D341Med (cell line): ENCODE data around the gene APPBP2.

Experiments
- DNase-seq: peaks from one replicate; pipeline ENCODE4 v3.0.0; 2012; ENCODE audit warnings: low spot score

The APPBP2 gene

DNA sequence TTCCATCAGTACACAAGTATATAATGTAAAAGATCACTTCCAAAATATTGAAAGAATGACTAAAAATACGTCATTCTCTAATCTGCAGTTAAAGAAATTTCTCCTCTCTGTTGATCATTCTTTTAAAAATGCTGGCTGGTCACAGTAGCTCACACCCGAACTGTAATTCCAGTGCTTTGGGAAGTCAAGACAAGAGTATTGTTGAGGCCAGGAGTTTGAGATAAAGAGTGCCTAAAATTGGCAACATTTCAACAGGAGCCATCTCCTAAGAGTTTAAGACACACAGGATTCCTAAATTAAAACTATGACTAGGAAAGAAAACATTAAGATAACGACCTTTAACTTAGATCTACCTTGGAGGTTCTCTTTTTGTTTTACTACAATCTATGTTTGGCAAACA lies 129.6 kb downstream of the APPBP2 start:
- no peak for DNase-seq

DNA sequence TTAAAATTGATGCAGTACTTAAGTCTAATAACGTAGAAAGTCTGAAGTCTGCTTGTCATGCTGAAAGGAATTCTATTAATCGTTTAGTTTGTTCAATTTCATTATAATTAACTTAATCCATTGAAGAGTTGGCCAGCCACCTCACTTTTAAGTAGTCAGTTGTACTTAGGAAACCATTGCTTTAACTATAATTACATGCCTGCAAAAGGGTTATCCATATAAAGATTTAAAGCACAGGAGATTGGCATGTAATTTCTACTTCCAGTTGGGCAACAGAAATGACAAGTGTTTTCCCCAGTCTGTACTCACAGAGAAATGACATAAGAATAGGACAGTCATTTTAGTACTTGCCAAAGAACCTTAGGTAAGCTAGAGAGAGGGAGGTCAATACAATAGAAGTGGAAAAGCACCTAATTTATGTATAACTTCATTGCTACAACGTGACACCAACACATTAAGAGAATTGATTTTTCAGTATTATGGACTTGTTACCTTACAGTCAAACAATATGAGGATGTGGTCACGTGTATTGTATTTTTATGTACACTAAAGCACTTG lies 130.5 kb downstream of the APPBP2 start:
- DNase-seq, result no peak

DNA sequence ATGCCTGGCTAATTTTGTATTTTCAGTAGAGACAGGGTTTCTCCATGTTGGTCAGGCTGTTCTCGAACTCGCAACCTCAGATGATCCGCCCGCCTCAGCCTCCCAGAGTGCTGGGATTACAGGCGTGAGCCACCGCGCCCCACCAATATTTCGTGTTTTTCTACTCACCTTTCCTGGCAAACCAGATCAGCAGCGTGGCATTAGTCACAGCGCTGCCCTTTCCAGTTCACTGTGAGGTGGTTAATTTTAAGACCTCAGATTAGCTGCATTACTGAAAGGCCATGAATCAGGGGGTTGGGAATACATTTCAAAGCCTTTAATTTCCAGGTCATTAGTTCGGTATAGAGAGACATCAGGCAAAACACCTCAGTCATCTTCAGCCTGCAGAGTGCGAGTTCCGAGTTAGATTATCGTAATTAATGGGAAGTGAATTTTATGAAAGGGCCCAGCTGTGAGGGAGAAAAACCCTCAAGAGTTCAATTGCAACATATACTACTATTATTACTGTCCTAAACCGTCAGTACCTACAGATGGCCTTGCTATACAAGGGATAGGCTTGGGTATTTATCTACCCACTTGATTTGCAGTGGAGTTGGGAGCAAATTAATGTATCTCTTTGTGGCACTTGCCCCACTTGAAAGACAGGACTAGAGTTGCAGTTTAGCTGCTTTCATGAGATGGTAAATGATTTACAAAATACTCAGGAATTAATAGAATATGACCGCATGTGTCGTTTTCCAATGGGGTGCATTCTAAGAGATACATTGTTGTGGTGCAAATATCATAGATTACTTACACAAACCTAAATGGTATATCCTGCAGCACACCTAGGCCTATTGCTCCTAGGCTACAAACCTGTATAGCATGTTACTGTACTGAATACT lies 132.0 kb downstream of the APPBP2 start:
- DNase-seq, result no peak
